Measurements from ENCODE around the gene CTTNBP2NL.
A peak's percentile ranks its signal among the peaks of the same experiment; 100 is the strongest.
"Not testable (repeated sequence)": the region's sequence is repeated elsewhere in the genome, so short reads cannot be mapped to it uniquely, and the experiment has no call there.

The CTTNBP2NL gene

GRCh38 chr1:112389689-112390088 lies 6.3 kb upstream of the CTTNBP2NL start:
- Mint-ChIP-seq H3K27me3 (ENCODE audit: low read depth, poor library complexity) (peaks cover 22% of the 10 kb centered on the region), H3K4me3 (no peak overlapping the region), H3K9me3 (no peaks in the 10 kb centered on the region), H3K27ac (peak overlapping the region; percentile 39), H3K36me3 (ENCODE audit: low read depth) (no peaks in the 10 kb centered on the region), H3K4me1 (peaks cover 22% of the 10 kb centered on the region)
- DNase-seq = no peak
- TF ChIP-seq, protein P1, sequence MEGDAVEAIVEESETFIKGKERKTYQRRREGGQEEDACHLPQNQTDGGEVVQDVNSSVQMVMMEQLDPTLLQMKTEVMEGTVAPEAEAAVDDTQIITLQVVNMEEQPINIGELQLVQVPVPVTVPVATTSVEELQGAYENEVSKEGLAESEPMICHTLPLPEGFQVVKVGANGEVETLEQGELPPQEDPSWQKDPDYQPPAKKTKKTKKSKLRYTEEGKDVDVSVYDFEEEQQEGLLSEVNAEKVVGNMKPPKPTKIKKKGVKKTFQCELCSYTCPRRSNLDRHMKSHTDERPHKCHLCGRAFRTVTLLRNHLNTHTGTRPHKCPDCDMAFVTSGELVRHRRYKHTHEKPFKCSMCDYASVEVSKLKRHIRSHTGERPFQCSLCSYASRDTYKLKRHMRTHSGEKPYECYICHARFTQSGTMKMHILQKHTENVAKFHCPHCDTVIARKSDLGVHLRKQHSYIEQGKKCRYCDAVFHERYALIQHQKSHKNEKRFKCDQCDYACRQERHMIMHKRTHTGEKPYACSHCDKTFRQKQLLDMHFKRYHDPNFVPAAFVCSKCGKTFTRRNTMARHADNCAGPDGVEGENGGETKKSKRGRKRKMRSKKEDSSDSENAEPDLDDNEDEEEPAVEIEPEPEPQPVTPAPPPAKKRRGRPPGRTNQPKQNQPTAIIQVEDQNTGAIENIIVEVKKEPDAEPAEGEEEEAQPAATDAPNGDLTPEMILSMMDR (IDR thresholded peaks at IDR 0.05) = no peak

DNA sequence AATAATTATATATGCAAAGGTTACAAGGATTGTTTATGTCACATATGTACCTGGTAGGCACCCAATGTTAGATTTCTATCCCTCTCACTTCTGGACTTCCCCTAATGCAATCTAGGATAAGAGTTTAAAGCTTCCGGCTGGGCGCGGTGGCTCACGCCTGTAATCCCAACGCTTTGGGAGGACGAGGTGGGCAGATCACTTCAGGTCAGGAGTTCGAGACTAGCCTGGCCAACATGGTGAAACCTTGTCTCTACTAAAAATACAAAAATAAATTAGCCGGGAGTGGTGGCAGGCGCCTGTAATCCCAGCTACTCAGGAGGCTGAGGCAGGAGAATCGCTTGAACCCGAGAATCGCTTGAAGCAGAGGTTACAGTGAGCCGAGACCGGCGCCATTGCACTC lies 5.7 kb upstream of the CTTNBP2NL start:
- not testable (repeated sequence) for DNase-seq; H3K4me3 Mint-ChIP-seq; H3K27ac Mint-ChIP-seq; H3K9me3 Mint-ChIP-seq; H3K36me3 Mint-ChIP-seq (ENCODE audit: low read depth)
- Mint-ChIP-seq H3K4me1 (peaks cover 26% of the 10 kb centered on the region), H3K27me3 (ENCODE audit: low read depth, poor library complexity) (peaks cover 19% of the 10 kb centered on the region)

DNA sequence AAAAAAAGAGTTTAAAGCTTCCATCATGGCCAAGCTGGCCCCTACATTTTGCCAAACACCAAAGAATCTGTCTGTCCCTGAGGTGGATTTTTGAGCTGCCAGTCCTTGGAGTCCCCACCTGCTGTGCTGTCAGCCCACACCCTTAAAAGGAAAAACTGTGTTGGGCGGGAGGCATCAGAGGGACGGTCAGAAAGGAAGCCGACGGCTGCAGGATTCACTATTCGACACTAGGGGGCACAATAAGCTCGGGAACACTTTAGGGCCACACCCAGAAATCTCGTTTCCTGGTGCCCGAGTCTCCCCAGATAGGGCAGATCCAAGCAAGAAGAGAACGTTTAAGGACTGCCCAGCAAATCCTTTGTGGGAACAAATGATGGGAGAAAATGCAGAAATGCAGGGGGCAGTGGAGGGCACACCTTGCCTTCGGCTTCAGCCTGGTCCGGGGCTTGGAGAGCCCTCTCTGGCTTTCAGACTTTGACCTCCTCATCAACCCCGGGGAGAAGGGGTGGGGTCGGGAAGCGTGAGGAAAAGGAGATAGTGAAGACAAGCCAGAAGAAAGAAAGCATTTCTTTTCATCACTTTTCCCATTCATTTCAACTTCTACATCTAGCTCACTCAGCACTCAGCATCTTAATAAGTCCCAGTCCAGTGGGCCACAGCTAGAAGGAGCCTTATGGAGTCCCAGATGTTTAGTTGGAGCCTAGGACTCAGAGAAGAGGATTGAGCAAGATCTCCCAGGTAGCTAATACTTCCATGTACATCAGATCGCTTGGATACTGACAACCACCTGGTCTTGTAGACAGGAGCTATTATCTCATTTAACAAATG lies 5.0 kb upstream of the CTTNBP2NL start:
- peak overlapping the region; percentile 84 for H3K4me3 Mint-ChIP-seq
- H3K4me1 Mint-ChIP-seq = peaks cover 32% of the 10 kb centered on the region
- peak; percentile 83 for DNase-seq
- no peaks in the 10 kb centered on the region for H3K36me3 Mint-ChIP-seq (ENCODE audit: low read depth)
- H3K27ac Mint-ChIP-seq = no peak overlapping the region
- TF ChIP-seq, protein P1 (IDR thresholded peaks at IDR 0.05) = peak; percentile 86
- peaks cover 18% of the 10 kb centered on the region for H3K27me3 Mint-ChIP-seq (ENCODE audit: low read depth, poor library complexity)
- no peaks in the 10 kb centered on the region for H3K9me3 Mint-ChIP-seq

DNA sequence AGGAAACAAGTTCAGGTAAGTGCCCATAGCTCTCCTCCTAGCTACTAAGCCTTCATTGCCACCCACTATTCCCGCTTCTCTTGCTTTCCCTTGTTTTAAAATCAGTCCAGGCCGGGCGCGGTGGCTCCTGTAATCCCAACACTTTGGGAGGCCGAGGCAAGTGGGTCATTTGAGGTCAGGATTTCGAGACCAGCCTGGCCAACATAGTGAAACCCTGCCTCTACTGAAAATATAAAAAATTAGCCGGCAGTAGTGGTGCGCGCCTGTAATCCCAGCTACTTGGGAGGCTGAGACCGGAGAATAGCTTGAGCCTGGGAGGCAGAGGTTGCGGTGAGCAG lies 4.4 kb upstream of the CTTNBP2NL start:
- Mint-ChIP-seq H3K4me3 (no peak overlapping the region), H3K4me1 (peaks cover 32% of the 10 kb centered on the region), H3K9me3 (no peaks in the 10 kb centered on the region), H3K36me3 (ENCODE audit: low read depth) (no peaks in the 10 kb centered on the region), H3K27me3 (ENCODE audit: low read depth, poor library complexity) (peaks cover 18% of the 10 kb centered on the region), H3K27ac (no peak overlapping the region)
- no peak for DNase-seq
- TF ChIP-seq, protein P1 (IDR thresholded peaks at IDR 0.05) = no peak

- no peaks in the 10 kb centered on the region for H3K9me3 Mint-ChIP-seq
- peaks cover 44% of the 10 kb centered on the region for H3K4me1 Mint-ChIP-seq
- H3K27me3 Mint-ChIP-seq (ENCODE audit: low read depth, poor library complexity) = peaks cover 9% of the 10 kb centered on the region
- TF ChIP-seq, protein P1 (IDR thresholded peaks at IDR 0.05) = no peak
- H3K36me3 Mint-ChIP-seq (ENCODE audit: low read depth) = no peaks in the 10 kb centered on the region
- peak overlapping the region; percentile 11 for H3K4me3 Mint-ChIP-seq
- no peak for DNase-seq
- H3K27ac Mint-ChIP-seq = no peak overlapping the region
Measured at GRCh38 chr1:112393631-112393974, 2.4 kb upstream of the CTTNBP2NL start.

- Mint-ChIP-seq H3K4me1 (peaks cover 48% of the 10 kb centered on the region), H3K27me3 (ENCODE audit: low read depth, poor library complexity) (peaks cover 7% of the 10 kb centered on the region), H3K4me3 (peak overlapping the region; percentile 2), H3K9me3 (no peaks in the 10 kb centered on the region), H3K36me3 (ENCODE audit: low read depth) (peaks cover 4% of the 10 kb centered on the region), H3K27ac (no peak overlapping the region)
- no peak for DNase-seq
- TF ChIP-seq, protein P1 (IDR thresholded peaks at IDR 0.05) = no peak
Measured at GRCh38 chr1:112394743-112395062, 1.3 kb upstream of the CTTNBP2NL start.

Measured in nephron progenitor cell (in vitro differentiated cells).